Measurements from ENCODE around the gene GNG13.

DNA sequence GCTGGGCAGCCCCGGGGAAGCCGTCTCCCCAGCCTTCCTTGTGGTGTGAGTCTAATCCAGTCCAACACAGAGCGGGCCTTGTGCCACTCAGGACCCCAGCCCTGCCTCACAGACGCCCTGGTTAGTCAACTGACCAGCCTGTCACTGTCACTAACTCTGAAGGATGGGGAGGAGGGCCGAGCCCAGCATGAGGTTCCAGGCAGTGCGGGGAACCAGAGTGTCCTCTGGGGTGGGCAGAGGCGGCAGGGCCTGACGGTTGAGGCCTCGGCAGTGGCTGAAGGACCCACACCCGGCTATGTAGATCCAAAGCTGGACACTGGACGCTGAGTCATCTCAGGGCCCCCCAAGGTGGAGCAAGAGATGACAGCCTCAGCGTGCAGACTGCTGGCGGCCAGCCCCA lies 21.0 kb downstream of the GNG13 start:
- TF ChIP-seq SP1 (CRISPR knock-in tag; IDR thresholded peaks at IDR 0.05): no peak
- TF ChIP-seq CTCF (IDR thresholded peaks at IDR 0.05 in 2 of 3, conservative IDR thresholded peaks at IDR 0.05 in 1 of 3; ENCODE audit: insufficient read depth in 2 of 3, low read depth in 1 of 3, low read length in 3 of 3): no peak
- TF ChIP-seq ZNF512 (tag; IDR thresholded peaks at IDR 0.05): no peak
- TF ChIP-seq ZNF263 (CRISPR knock-in tag; IDR thresholded peaks at IDR 0.05; ENCODE audit: borderline replicate concordance): no peak
- no peak for TF ChIP-seq NRF1 (conservative IDR thresholded peaks at IDR 0.05 in 1 of 2, IDR thresholded peaks at IDR 0.05 in 1 of 2)

Measured in K562 (cell line).